T1000 (cell line): ENCODE measurements around the gene EPGN.

Source experiments
- DNase-seq: peaks from one replicate; lab custom pipeline; 2025; ENCODE audit warnings: mixed read lengths; lab: John Stamatoyannopoulos, UW

EPGN gene, protein sequence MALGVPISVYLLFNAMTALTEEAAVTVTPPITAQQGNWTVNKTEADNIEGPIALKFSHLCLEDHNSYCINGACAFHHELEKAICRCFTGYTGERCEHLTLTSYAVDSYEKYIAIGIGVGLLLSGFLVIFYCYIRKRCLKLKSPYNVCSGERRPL

DNA sequence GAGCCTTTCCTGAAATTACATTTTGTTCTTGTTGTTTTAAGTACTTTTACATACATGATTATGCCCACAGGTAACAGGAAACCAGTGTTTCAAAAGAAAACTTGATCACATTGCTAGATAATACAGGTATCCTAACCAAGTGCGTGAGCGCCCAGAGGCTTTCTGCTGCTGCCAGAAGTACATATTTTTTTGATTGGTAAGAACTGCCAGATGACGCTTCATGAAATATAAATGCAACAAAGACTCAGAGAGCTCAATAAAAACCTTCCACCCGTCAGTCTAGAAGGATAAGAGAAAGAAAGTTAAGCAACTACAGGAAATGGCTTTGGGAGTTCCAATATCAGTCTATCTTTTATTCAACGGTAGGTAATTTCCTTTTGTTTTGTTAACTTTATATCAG lies at the start of gene EPGN:
TSS of gene EPGN (plus strand) at position 256 of the 400 bp plus-strand sequence. CDS start at position 320, 64 bp downstream.
- no peak for DNase-seq

DNA sequence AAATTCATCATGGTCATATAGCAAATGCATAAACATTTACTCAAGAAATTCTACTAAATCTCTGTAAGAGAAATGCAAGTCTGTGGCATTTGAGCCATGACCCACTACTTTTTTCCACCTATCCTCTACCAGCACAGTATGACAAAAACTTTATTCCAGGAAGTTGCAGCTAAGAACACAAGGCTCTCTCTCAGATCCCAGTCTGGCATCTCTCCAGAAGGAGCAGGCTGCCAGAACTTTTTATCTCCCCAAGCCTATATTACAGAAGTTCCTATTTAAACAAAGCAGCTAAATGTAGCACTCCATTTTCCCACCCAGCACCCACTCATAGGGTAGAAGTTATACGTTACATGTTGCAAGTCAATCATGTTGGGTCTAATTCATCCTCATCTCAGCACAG lies 49.3 kb upstream of the EPGN start:
- no peak for DNase-seq

DNA sequence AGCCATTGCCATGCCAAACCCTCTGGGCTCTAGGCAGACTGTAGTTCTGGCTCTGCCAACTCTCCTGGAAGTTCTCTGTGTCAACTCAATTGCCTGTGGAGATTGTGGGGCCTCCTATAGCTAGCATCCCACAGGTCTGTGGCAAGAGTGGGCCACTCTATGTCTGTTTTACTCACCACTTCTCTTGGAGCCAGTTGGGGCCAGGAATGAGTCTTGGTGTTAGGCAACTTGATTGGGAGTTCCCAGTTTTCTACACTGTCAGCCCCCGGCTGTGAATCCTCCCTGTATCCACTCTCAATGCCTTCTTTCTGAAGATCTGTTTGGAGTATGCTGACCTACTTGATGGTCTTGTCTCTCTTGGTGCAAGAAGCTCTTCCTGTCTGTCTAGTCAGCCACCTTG lies 48.2 kb upstream of the EPGN start:
- DNase-seq, result no peak

DNA sequence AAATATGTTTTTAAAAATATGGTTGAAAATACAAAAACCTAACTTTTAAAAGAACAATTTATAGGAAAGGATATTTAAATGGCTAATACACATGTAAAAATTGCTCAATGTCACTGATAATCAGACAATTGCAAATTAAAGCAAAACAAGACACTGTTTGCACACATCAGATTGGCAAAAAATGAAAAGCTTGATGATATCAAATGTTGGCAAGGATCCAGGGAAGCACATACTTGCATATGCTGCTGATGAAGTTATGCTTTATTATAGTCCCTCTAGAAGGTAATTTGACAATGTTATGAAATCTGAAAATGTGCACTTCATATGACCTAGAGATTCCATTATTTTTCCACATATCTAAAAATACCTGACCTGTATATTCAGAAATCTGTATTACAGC lies 45.7 kb upstream of the EPGN start:
- no peak for DNase-seq

DNA sequence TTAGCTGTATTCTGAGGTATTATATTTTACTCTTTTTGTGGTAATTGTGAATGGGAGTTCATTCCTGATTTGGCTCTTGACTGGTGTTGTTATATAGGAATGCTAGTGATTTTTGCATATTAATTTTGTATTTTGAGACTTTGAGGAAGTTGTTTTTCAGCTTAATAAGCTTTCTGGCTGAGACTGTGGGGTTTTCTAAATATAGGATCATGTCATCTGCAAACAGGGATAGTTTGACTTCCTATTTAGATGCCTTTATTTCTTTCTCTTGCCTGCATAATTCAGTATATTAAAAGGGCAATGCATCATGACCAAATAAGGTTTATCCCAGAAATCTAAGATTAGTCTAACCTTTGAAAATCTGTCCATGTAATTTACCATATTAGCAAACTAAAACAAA lies 44.7 kb upstream of the EPGN start:
- no peak for DNase-seq

DNA sequence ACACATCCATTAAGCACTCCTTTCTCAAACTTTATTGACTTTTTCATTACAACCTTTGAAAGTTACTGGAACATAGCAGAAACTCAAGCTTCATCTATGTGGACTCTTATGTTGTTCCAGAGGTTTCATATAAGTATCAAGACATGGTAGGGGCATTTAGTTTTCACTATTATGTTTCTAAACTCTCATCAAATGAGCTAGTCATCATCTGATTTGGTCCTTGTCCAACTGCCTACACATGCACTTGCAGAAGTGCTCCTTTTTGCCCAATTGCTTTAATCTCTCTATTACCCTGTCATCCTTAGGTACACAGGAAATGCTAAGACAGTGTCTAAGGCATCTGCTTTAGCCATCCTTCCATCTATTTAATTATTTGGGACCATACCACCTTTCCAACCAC lies 42.2 kb upstream of the EPGN start:
- no peak for DNase-seq

DNA sequence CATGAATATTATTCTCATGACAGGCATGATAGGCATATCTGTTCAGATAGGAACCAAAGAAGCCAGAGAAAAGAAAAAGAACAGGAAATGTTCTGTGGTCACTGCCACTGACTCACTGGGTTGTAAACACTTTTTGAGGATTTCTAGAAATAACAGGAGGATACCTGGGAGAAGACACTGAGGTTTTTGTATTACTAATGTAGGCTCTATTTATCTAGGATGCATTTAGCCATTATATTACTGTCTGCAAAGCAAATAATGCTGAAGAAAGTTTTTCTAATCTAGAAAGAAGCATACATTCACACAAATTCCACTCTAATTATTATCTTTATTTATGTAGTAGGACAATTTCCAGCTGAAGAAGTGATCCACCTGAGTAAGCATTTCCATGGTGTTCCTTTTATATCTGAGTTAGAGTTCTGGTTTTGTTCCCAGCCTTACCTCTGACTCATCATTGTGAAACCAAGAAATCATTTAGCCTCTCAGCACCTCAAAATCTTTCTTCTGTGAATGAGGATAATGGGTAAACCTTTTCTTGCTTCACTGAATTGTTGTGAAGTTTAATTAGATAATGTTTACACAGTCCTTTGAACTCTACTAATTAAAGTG lies 40.2 kb upstream of the EPGN start:
- no peak for DNase-seq

DNA sequence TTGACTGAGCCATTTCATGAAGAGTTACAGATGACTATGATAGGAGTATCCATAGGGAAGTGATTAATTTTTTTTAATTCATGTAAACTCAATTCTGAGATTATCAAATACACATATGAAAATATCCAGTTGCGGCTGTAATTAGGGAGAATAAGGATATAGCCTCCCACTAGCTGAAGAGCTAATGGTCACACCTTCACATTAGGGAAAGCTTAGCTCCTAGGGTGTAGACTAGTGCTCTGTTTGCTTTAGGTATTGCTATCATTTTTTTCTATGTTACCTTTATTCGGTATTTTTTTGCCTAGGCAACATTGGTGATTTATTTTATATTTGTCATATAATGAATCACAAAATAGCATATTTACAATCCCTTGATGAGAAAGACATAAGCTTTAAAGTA lies 39.6 kb upstream of the EPGN start:
- DNase-seq, result no peak

DNA sequence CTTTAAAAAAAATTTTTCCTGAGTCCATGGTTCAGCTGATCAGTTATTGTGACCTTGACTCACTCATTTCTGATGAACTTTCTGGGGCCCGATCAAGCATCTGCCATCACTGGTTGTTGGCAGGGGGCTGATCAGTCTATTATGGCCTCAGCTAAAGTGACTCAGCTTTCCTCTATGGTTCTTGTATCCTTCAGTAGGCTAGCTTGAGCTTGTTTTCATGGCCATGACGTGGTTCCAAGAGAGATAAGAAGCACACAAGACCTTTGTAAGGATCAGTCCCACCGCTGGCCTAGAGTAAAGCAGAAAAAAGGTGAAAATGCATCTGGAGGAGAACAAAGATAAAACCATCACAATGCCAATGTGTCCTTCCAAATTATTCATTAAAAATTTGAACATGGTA lies 29.8 kb upstream of the EPGN start:
- no peak for DNase-seq

DNA sequence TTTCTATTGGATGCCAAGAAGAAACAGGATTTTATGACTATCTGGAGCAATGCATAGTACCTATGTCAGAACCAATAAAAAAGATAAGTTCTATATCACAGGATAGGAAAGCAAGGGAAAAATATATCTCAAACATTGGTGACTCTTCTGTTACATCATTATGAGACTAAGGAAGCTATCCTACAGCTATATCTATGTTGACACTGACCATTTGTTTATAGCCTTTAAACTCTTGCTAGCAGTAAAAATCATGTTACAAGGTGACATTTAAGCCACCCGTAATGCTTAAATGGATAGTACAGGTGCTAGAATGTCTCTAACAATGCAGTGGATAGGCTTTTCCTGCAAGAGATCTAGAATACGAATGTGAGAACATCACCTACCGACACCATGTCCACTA lies 28.6 kb upstream of the EPGN start:
- DNase-seq, result no peak

DNA sequence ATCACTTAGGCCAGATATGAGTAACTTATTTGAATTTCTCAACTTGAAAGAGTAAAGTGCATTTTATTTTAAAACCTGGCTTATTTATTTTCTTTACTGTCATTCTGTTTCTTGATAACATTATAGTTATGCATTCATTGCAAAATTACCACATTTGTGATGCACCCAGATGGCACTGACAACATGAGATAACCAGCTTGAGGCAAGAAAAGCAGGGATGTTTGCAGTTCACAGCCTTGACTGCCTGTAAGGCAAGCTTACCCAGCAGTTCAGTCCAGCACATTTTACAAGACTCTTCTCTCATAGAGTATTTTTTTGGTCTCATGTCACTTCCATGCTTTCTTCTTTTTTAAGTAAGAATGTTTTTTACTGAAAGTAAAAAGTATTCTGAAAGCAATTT lies 25.3 kb upstream of the EPGN start:
- no peak for DNase-seq

DNA sequence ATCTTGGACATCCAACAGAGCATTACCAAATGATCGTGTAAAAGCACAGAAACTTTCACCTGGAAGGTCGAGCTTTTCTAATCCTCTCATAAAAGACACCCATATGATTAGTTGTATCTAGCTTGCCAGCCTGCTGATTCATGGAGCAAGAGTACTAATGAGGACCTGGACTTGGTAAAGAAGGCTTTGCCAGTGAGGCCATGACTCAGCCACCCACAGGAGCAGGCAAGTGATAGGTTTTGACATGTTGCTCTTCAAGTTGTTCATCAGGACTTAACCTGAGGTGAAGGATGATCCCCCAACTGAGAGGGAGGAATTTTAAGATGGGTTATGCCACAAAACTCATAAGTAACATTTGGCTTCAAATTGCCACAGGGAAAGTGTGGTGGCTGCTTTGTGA lies 24.7 kb upstream of the EPGN start:
- DNase-seq, result peak; percentile 21

DNA sequence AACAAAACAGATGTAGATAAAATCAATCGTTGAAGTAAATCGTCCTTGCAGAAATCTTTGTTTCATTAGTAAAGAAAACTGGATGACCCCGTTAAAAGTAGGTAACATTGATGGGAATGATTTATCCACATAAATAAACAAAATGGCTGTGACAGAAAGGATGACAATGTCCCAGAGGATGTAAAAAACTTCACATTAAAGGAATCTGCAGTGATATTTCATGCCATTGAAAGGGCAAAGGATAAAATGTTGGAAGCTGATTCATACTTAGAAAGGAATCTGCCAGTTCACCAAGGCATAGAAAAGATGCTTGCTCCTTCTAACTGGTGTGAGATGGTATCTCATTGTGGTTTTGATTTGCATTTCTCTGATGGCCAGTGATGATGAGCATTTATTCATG lies 24.2 kb upstream of the EPGN start:
- DNase-seq, result peak; percentile 10

DNA sequence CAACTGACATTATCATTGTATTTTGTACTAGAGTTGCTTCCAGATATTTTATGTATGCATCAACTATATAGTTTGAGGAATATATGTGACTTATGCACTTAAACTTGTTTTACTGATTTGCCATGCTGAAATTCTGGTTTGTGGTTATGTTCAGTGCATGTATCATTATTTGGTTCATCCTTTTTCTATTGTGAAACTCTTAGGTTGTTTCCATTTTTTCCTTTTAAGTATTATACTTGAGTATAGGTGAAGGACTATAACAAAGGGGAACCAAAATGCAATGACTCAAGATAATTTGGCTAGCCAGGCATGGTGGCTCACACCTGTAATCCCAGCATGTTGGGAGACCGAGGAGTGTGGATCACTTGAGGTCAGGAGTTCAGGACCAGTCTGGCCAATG lies 21.1 kb upstream of the EPGN start:
- no peak for DNase-seq

DNA sequence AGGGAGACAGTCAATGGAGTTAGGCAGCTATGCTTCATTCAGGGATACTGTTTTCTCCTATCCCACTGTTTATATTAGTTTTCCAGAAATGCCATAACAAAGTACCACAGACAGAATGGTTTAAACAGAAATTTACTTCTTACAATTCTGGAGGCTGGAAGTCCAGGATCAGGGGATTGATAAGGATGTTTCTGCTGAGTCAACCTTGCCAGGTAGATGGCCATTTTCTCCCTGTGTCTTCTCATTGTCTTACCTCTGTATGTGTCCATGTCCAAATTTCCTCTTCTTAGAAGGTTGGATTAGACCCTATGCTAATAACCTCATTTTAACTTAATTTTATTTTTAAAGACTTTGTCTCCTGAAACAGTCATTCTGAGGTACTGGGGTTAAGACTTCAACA lies 20.5 kb upstream of the EPGN start:
- no peak for DNase-seq

DNA sequence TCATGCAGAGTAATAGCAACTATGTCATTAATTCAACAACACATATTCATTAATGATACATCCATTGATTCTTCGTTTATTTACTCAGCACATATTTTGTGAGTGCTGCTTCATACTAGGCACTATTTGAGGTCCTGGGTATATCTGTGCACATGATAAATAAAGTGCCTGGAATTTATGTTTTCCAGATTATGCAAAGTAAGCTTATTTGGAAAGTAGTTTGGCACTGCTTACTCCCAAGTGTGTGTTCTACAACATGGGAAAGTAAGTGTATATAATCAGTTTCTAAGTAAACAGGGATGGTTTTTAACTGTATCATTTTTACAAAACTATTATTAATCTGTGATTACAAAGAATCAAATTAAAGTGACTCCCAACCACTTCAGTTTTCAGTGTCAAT lies 16.8 kb upstream of the EPGN start:
- DNase-seq, result no peak

DNA sequence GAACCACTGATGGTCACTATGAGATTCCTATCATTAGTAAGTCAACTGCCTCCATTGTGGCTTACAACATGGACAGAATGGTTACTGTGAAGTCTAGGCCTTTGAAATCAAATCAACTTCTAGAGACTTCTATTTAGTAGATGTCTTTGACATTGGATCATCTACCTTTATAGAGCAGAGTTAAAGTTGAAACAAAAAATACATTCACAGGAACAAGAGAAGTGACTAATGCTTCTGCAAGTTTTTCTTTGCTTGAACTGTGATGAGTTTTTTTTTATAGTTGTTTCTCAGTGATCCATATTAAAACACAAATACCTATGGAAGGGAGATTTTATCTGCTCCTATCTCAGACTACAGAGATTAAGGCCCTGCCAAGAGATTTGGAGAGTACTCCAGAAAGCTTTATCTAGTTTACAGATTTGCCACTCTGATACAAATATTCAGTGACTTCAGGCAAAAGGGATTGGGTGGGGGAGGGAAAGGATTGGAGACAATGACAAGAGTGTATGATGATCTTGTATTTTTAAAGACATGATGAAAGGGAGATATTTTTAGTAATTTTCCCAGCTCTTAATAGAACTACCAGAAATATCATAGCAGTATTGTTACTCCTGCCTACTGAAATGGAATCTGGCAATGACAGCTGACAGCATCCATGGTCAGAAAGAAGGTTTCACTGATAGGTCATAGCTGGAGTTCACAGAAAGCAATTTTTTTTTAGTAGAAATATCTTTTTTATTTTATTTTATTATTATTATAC lies 16.0 kb upstream of the EPGN start:
- no peak for DNase-seq

DNA sequence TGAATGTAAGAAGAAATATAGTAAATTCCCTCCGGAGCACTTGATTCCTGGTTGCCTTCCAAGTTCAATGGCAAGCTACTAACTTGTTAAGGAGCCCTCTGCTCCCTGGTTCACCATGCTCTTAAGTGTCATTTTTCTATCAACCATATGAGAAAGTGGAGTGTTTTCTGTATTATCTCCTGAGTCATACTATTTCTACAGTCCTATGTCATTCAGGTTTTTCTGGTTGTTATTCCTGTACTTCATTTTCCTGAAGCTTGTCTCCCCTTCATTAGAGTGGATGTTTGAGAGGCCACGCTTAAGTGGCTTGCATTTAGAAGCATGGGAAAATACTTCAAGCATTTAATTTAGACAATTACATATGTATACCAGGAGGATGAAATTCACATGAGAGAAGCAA lies 14.7 kb upstream of the EPGN start:
- DNase-seq, result no peak

DNA sequence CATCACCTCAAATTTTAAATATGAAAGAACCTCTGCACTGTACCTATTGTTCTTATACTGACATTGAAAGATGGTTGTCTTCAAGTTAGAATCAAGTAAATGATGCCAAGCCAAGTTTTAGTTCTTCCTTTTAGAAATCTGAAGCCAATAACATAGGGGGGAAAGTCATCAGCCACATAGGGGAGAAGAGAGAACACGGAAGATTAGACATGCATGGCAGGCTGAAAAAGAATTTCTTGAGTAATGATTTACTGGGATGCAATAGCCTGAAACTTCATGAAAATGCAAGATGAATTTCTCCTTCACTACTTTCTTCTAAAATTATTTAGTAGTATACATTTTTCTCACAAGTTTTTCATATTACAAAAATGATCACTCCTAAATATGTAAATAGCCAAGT lies 13.6 kb upstream of the EPGN start:
- DNase-seq, result no peak

DNA sequence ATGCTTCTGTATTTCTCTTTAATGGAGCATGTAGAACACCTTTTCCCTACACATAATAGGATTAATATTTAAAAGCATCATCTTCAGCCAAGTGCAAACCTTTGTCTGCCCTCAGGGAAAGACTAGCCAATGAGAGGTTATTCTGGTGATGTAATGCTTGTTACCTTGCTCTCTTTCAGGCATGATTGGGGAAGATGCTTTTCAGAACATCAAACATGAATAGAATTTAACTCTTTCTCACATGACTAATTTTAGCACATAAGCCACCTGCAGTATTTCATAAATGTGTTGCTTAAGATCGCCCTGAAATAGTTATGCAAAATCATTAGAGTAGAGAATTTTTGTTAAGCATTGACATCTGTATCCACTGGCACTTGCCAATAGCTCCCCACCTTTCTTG lies 10.7 kb upstream of the EPGN start:
- DNase-seq, result no peak

DNA sequence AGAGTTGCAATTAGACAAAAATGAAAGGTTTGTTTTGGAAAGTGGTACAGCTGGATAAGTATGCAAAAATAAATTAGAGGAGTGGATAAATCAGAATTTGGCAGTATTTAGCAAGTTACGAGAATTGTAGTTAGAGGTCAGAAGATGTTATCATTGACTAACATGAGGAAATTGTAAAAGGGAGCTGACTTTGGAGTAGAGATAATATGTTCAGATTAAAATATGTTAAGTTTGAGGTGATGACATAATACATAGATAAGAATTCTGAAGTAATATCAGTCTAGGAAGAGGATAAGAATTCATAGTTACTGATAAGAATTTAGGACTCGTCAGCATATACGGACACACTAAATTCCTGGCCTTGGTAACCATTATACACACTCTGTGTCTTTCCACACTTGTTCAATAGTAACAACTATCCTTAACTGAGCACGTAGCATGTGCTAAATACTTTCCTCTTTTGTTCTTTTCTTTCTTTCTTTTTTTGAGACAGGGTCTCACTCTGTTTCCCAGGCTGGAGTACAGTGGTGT lies 4.1 kb upstream of the EPGN start:
- no peak for DNase-seq

DNA sequence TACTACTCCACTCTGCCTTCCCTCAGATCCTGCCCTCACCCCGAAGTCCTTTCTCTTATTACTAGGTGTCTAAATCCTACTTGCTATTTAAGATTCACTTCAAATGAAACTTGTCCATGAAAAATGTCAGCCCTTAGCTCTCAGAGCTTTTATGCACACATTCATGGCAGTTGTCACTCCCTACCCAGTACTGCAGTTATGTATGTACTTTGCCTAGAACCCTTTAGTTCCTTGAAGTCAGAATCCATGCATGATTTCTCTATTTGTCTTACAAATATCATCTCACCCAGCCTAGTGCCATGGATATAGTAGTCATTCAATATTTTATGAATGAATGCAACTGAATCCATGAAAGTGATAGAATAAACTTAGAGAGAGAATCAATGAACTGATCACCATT lies 3.3 kb upstream of the EPGN start:
- no peak for DNase-seq

DNA sequence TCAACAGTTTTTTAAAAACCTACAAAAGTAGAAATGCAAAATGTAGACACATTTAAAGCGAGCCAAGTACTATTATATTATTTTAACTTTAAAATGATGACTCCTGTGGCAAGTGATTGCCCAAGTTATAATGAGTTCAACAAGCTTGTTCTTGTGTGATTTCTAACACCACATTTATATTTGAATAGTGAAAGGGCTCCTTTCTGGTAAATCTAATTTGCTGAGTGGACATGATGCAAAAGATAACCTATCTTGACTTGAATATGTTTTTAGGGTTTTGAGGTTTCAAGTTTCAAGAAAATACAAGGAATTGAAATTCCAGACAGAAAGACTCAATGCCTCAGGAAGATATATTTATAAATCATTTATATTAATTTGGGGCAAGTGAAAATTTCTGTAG lies 1.1 kb upstream of the EPGN start:
- DNase-seq, result no peak

DNA sequence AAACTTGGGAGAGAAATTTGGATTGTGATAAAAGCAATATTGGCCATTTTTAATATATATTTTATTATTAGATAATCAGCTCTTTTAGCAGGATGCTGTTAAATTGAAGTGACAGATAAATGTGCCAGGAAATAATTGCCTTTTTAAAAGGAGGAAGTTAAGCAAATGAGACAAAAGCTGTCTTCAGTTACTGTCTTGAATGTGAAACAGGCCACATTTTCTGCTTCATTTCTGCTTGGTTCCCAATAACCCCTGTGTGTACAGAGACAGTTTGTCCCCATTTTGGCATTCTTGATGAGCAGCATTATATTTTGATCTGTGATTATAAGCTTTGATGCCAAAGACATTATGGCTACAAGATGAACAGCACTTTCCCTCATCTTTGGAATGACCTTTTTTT lies 953 bp downstream of the EPGN start:
- no peak for DNase-seq
